HG03025 (cell line): Measurements from ENCODE around the gene OPN4.
A peak's percentile ranks its signal among the peaks of the same experiment; 100 is the strongest.

ENCODE experiments used
- ATAC-seq: cut with Tn5 transposase; IDR thresholded peaks from one replicate; pipeline ENCODE4 v1.9.1; 2021; ENCODE audit warnings: mild to moderate bottlenecking, moderate library complexity; ENCODE audit not compliant: unreplicated experiment, low FRiP score

Gene OPN4

GRCh38 chr10:86693721-86694369 lies 39.5 kb downstream of the OPN4 start:
- ATAC-seq = no peak

DNA sequence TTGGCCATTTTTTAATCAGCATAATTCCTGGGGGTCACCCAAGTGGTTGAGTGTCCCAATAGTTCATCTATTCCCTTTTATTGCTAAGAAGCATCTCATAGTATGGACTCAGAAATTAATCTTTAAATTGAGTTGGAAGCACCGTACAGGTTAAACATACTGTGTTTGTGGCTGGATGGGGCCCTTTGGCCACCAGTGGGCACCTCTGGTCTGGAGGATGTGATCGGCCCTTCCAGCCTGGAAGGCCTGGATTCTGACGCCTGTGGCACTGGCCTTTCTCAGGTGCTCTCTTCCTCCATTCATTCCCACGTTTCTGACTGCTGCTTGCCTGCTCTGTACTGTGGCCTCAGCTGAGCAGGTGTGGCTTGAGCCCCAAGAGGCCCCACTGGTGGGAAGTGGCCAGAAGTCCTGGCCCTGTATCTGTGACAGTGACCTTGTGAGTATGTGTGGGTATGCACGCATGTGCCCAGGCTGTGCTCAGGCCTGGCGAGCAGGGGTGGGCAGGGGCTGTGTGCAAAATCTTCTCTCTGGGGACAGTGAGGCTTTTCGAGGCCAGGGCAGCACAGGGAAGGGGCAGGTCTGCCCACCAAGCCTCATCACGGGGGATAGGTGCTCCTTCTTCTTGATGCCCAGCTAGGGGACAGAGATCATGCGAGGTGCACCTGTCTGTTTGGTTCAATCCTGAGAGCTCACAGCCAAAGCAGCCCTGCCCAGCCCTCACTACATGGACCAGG lies 44.0 kb downstream of the OPN4 start:
- ATAC-seq = no peak

DNA sequence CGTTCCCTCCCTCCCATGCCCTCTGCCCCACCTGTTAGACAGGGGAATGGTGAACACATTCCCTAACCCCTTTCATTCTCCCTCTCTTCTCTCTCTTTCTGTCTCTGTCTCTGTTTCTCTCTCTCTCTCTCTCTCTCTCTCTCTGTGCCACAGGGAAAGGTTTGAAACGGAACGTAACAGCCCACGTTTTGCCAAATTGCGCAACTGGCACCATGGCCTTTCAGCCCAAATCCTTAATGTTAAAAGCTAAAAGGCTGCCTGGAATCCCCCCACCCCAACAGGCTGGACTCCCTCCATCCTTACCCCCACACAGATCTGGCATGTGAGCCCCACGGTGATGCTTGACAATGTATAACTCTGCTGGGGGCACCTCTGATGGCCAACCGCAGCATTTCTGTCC lies 44.8 kb downstream of the OPN4 start:
- no peak for ATAC-seq

DNA sequence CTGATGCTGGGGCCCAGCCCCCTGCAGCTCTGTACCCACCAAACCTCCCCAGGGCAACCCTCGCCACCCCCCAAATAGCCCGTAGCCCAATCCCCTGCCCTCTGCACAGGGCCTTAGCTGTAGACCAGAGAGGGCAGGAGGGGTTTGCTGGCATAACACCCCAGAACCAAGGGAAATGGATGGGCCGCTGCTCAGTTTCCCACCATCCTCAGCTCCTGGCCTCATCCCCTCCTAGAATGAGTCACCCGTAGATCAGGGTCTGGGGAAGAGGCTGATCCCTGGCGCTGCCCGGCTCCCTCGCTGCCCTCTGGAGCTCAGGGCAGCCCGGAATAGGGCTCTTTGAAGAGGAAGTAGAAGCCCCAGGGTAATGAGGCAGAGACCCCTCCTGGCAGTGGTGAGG lies 45.2 kb downstream of the OPN4 start:
- ATAC-seq = no peak

DNA sequence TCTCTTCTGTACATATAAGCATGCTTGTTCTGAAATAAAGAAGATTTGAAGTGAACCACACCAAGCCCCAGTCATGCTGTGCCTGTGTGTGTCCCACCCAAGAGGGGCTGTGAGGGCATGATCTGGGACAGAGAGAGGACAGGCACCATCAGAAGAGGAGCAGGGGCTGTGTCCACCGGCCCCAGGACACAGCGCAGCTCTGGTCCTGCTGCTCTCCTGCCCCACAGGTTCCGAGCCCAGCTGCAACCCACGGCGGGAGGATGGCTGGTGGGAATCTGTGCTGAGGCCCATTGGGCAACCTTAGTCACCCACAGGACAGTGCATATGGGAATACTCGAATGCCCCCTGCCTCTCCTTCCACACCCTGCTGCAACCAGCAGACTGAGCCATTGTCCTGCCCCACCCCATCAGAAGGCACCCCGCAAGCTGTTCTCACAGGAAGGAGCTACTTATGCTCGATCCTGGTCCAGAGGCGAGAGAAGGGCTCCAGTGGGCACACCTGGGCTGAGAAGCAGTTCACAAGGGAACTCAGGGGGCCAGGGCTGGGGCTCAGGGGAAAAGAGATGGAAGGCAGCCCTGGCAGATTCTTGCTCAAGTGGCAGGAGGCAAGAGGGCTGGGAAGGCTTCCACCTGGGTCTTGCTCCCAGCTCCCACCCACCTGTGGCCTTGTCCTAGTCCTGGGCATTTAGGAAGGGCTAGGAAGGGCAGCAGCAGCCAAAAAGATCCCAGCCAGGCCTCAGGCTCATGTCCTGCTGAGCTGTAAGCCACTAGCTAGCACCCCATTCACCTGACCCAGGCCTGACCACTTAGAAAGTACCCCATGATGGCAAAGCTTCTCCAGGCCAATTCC lies 45.9 kb downstream of the OPN4 start:
- no peak for ATAC-seq

DNA sequence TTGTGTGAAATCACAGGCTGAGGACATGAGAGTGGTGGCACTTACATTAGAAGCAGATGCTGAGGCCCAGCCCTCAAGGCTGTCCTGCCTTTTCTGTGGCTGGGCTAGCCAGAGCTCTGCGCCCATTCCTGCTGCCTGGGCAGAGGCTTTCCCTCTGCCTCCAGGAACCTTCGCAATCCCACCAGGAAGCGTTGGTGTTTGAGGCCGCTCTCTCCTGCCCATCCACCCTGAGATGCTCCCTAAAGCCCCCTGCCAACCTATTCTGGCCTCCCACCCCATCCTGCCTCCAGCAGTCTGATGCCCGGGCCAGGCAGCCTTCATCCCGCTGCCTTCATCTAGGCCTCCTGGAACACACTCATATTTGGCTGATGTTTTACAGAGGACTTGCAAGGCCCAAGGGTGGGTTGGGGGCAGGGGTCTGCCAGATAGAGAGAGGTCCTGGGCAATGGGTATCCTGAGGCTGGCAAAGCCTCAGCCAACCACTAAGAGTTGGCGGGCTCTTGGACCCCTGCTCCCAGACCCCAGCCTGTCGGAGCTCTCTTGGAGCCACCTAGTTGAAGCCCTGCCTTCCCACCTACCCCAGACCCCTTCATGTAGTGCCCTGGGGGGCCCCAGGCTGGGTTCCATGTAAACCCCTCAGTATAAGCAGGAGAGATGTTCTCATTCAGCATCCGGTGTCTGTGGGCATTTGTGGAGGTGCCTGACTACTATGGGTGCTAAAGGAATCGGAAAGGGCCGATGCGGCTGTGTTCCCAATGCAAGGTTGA lies 46.7 kb downstream of the OPN4 start:
- ATAC-seq = no peak

DNA sequence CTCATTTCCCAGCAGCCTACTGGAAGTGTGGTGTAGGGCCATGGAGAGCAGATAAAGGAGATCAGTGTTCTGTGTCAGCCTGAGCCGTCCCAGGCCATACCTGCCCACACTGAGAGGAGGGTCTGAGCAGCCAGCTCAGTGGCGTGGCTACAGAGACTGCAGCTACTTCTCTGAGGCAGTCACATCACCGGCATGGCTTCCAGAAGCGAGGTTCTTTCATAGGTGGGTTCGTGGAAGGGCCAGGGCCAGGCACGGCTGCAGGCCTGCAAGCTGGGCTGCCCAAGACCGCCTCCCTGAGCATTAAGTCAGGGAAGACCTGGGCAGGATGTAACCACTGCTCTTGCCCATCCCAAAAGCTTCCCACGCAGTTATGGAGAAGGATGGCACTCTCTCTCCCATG lies 48.8 kb downstream of the OPN4 start:
- no peak for ATAC-seq

- ATAC-seq = no peak
These were observed 50.8 kb downstream of the OPN4 start for GRCh38 chr10:86705139-86705538.

GRCh38 chr10:86705905-86706304 lies 51.6 kb downstream of the OPN4 start:
- ATAC-seq = no peak

DNA sequence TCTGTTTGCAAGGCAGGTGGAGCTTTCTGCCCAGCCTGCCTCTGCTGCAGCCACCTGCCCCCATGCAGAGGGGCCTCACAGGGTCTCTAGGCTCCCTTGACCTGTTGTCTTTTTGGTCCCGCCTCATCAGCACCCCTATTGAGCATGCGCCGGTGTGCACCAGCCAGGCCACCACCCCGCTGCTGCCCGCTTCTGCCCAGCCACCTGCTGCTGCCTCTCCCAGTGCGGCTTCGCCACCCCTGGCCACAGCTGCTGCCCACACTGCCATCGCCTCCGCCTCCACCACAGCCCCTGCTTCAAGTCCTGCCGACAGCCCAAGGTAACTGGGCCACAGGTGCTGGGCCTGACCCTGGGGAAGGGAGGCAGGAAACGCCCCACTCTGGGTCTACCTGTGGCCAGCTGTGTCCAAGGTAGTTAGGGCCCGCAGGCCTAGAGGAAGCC lies 52.1 kb downstream of the OPN4 start:
- no peak for ATAC-seq

DNA sequence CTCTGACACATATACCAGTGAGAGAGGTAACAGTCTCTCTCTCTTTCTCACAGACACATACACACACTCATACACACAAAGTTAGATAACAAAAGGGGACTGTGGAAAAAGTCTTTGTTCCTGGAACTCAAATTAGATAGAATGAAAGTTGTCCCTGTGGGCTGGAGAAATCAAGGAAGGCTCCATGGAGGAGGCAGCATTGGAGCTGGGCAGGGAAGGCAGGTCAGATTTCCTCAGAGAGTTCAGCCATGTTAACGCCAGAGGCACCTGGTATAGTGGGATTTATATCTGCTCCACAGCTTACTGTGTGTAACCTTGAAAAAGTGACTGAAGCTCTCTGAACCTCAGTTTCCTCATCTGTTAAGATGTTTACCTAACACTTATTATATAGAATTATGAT lies 52.6 kb downstream of the OPN4 start:
- ATAC-seq = no peak

DNA sequence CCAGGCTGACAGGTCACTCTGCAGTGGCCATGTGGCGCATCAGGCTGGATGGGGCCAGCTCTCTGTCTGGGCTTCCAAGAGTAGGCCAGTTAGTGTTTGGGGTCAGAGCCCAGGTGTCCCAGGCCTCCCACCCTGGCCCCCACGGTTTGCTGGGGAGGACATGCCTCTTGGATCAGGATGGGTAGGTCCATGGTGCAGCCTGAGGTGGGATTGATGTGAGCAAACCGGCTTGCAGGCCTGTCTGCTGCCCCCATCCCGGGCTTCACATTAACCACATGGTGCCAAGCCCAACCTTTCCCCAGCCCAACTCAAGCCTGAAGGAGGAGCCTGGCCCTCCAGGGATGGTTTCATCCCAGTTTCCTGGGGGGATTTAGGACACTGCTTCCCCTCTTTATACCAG lies 53.2 kb downstream of the OPN4 start:
- ATAC-seq = no peak

GRCh38 chr10:86708068-86708782 lies 53.9 kb downstream of the OPN4 start:
- no peak for ATAC-seq

DNA sequence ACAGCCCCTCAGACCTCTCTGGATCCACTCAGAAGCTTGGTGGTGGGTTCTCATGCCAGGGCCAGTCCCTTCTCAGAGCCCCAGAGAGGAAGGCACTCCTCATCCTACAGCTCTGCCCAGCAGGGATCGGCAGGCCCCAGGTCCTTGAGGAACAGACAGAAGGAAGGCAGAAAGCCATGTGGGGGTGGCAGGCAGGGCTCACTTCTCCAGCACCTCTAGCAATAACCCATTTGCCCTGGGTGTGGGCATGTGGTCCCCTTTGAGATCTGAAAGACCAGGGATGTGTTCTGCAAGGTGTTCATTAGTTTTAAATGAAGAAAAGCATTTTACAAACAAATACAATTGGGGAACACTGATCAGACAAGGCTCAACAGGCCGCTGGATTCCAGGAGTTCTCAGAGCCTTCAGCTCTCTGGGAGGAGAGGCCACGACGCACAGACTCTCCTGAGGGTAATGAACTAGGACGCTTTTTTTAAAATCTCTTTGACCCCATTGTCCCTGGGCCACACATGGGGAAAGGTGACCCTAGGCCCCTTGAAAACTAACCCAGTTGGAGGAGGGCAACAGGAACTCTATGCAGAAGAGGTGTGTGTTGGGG lies 54.5 kb downstream of the OPN4 start:
- no peak for ATAC-seq

DNA sequence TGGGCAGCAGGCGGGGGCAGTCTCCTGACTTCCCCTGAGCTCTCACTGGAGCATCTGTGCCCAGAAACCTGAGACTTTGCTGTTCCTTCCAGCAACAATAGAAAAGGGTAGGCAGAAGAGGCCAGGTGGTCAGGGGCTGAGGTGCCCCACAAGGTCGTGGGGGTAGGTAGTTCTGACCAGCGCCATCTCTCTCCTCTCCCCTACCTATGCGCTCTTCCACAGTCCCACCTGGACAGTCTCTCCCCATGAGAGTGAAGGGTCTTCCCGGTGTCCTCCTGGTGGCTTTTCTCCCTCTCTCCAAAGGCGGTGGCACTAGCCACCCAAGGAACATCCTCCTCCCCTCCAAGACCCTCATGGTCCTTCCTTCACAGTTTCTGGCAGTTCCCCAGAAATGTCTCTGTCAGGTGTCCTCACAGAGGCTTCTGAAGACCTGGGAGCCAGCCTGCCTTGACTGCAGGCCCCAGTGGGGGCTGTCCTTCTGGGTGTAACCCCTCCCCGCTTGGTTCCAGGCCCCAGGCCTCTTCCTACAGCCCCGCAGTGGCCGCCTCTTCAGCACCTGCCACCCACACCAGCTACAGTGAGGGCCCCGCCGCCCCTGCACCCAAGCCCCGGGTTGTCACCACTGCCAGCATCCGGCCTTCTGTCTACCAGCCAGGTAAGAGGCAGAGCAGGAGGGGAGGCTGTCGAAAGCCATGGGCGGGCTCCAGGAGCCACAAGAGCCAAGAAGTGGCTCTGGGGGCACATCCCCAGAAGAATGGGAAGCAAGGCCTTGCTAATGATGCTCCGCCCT lies 55.2 kb downstream of the OPN4 start:
- no peak for ATAC-seq

GRCh38 chr10:86710987-86711512 lies 56.7 kb downstream of the OPN4 start:
- peak; percentile 85 for ATAC-seq

GRCh38 chr10:86711513-86712316 lies 57.4 kb downstream of the OPN4 start:
- ATAC-seq = peak; percentile 40

GRCh38 chr10:86712317-86712707 lies 58.0 kb downstream of the OPN4 start:
- no peak for ATAC-seq
